Glutamatergic neuron (in vitro differentiated cells): ENCODE measurements around the gene METTL13. TPM values are rescaled to one million over a fixed set of nuclear protein-coding genes. Genes with fewer than 3 reads are reported as not detected.

ENCODE experiments used
- DNase-seq: peaks from one replicate; pipeline ENCODE4 v3.0.0; 2022
- H3K27ac Mint-ChIP-seq: one replicate; pipeline ENCODE4 v1.8.0; 2020; ENCODE audit warnings: mild to moderate bottlenecking, mixed read lengths, inconsistent platforms; ENCODE audit not compliant: unreplicated experiment
- H3K27me3 Mint-ChIP-seq: one replicate; pipeline ENCODE4 v1.8.0; 2020; ENCODE audit warnings: mild to moderate bottlenecking, moderate library complexity, mixed read lengths, inconsistent platforms; ENCODE audit not compliant: unreplicated experiment
- H3K36me3 Mint-ChIP-seq: one replicate; pipeline ENCODE4 v1.8.0; 2020; ENCODE audit warnings: mild to moderate bottlenecking, mixed read lengths, inconsistent platforms; ENCODE audit not compliant: unreplicated experiment
- H3K4me1 Mint-ChIP-seq: one replicate; pipeline ENCODE4 v1.8.0; 2020; ENCODE audit warnings: mild to moderate bottlenecking, low read depth, mixed read lengths, inconsistent platforms; ENCODE audit not compliant: unreplicated experiment
- H3K4me3 Mint-ChIP-seq: one replicate; pipeline ENCODE4 v1.8.0; 2020; ENCODE audit warnings: mild to moderate bottlenecking, mixed read lengths, inconsistent platforms; ENCODE audit not compliant: unreplicated experiment
- H3K9me3 Mint-ChIP-seq: one replicate; pipeline ENCODE4 v1.8.0; 2020; ENCODE audit warnings: mild to moderate bottlenecking, moderate library complexity, mixed read lengths, inconsistent platforms; ENCODE audit not compliant: unreplicated experiment
- CTCF ChIP-seq: fragments of 200-600 bp; sonication (generic); IDR thresholded peaks from one replicate; pipeline ENCODE4 v1.5.0; 2021; ENCODE audit not compliant: partially characterized antibody, unreplicated experiment
- total RNA-seq: library from RNA; stranded (reverse); fragmentation: NEBNext Ultra II Directional; extraction: Animal tissue kit (Norgen Biotek cat#: 25700); gene quantifications from one replicate; pipeline ENCODE4 v1.2.1, GENCODE V29; 2021; ENCODE audit not compliant: unreplicated experiment

Gene METTL13
- total RNA-seq, 1 donor from 2014 or later: 21.4 TPM

DNA sequence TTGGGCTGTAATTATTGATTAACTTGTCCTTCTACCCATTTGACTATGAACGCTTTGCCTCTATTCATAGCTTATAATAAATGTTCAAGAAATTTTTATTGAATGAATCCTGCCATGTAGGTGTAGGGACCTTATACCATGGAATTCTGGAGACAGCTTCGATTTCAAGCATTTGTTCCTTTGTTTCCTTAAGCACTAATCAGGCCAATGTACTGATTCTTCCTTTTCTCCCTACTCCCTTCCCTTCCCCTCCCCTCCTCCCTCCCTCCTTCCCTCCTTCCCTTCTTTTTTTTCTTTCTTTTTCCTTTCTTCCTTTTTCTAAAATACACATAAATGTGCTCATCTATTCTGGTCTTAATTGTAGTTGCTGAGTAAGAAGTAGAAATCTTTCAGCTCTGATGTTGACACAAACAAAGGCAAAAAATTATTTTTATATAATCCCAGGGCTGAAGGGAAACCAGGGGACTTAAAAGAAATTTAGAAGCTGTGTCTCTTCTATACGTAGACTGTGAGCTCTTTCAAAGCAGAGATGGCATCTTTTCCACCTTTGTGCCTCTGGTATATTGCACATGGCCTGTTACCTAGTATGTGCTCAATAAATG, 34.9 kb downstream of the METTL13 start:
- no peak for TF ChIP-seq CTCF
- Mint-ChIP-seq H3K27me3 (no peaks in the 10 kb centered on the region), H3K4me3 (no peak overlapping the region), H3K4me1 (no peaks in the 10 kb centered on the region), H3K9me3 (no peaks in the 10 kb centered on the region), H3K27ac (no peak overlapping the region), H3K36me3 (no peaks in the 10 kb centered on the region)
- DNase-seq: no peak

- Mint-ChIP-seq H3K4me3 (no peak overlapping the region), H3K27ac (no peak overlapping the region), H3K9me3 (no peaks in the 10 kb centered on the region), H3K36me3 (no peaks in the 10 kb centered on the region), H3K27me3 (no peaks in the 10 kb centered on the region), H3K4me1 (no peaks in the 10 kb centered on the region)
- no peak for DNase-seq
- TF ChIP-seq CTCF: no peak
Observed at GRCh38 chr1:171817511-171818265, 36.2 kb downstream of the METTL13 start.

DNA sequence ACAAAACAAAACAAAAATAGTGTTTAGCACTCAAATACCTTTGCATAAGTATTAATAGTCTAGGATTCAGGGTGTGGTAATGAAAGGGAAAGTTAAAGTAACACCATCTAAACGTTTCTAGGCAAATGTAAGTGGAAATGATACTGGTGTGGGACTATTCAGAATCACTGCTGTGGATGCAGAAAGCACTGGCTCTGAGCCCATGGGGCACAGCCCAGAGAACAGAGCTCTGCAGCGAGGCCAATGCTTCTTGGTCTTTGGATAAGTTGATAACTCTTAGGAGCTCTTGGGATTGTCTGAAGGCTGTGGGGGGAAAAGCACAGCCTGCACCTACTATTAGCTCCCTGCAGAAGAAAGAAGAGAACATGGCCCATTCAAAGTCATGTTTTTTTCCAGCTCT, 38.5 kb downstream of the METTL13 start:
- Mint-ChIP-seq H3K27me3 (no peaks in the 10 kb centered on the region), H3K36me3 (peaks cover 2% of the 10 kb centered on the region), H3K9me3 (no peaks in the 10 kb centered on the region), H3K4me3 (no peak overlapping the region), H3K27ac (no peak overlapping the region), H3K4me1 (no peaks in the 10 kb centered on the region)
- TF ChIP-seq CTCF: no peak
- no peak for DNase-seq

GRCh38 chr1:171826973-171827372, 45.5 kb downstream of the METTL13 start:
- no peak for TF ChIP-seq CTCF
- H3K27me3 Mint-ChIP-seq: no peaks in the 10 kb centered on the region
- H3K4me3 Mint-ChIP-seq: no peak overlapping the region
- peaks cover 37% of the 10 kb centered on the region for H3K36me3 Mint-ChIP-seq
- DNase-seq: no peak
- peaks cover 5% of the 10 kb centered on the region for H3K9me3 Mint-ChIP-seq
- no peaks in the 10 kb centered on the region for H3K4me1 Mint-ChIP-seq
- no peak overlapping the region for H3K27ac Mint-ChIP-seq

- H3K27ac Mint-ChIP-seq: no peak overlapping the region
- peaks cover 5% of the 10 kb centered on the region for H3K9me3 Mint-ChIP-seq
- H3K36me3 Mint-ChIP-seq: peaks cover 37% of the 10 kb centered on the region
- no peak overlapping the region for H3K4me3 Mint-ChIP-seq
- no peaks in the 10 kb centered on the region for H3K4me1 Mint-ChIP-seq
- no peak for DNase-seq
- no peak for TF ChIP-seq CTCF
- no peaks in the 10 kb centered on the region for H3K27me3 Mint-ChIP-seq
Observed at GRCh38 chr1:171828794-171829193, 47.3 kb downstream of the METTL13 start.
